LNCaP clone FGC (cell line): ENCODE measurements around the gene MAPK11.
A peak's percentile ranks its signal among the peaks of the same experiment; 100 is the strongest.

ENCODE experiments used
- DNase-seq: peaks from one replicate; pipeline ENCODE4 v3.0.0-alpha.2; 2011; ENCODE audit warnings: low read depth
- H3K4me3 ChIP-seq: 2 replicates; pipeline ENCODE4 v1.5.1; 2011; ENCODE audit warnings: mild to moderate bottlenecking, low read depth, low read length, control low read depth
- CTCF ChIP-seq: IDR thresholded peaks from 2 replicates; pipeline ENCODE4 v1.5.1; 2012; ENCODE audit warnings: mild to moderate bottlenecking; ENCODE audit not compliant: control insufficient read depth, insufficient read depth; ENCODE audit errors: extremely low read depth

MAPK11 gene

GRCh38 chr22:50308597-50308935 lies 38.4 kb upstream of the MAPK11 start:
- no peak for DNase-seq
- no peak overlapping the region for H3K4me3 ChIP-seq
- no peak for TF ChIP-seq CTCF

GRCh38 chr22:50307890-50308596 lies 37.9 kb upstream of the MAPK11 start:
- TF ChIP-seq CTCF, result no peak
- DNase-seq, result no peak
- H3K4me3 ChIP-seq, result no peak overlapping the region

- no peak for DNase-seq
Measured at GRCh38 chr22:50306753-50307749, 36.9 kb upstream of the MAPK11 start, which contains the start of gene PLXNB2. Gene PLXNB2 (minus strand): TSS chr22:50307646. CDS start chr22:50290584, 17,062 bp downstream.

GRCh38 chr22:50305923-50306566 lies 35.9 kb upstream of the MAPK11 start:
- peak; percentile 88 for DNase-seq
- no peak for TF ChIP-seq CTCF
- H3K4me3 ChIP-seq, result peak overlapping the region; percentile 98

More at GRCh38 chr22:50306753-50307749, 36.9 kb upstream of the MAPK11 start, which contains the start of gene PLXNB2:
- peak within 1 kb of the TSS; percentile 98 for H3K4me3 ChIP-seq
- TF ChIP-seq CTCF, result no peak

- TF ChIP-seq CTCF, result no peak
- peak overlapping the region; percentile 98 for H3K4me3 ChIP-seq
- DNase-seq, result no peak
Measured at GRCh38 chr22:50305393-50305922, 35.3 kb upstream of the MAPK11 start.
